HG03469 (cell line): ENCODE data around the gene HBS1L.

Experiments
- ATAC-seq: cut with Tn5 transposase; IDR thresholded peaks from one replicate; pipeline ENCODE4 v1.9.1; 2021; ENCODE audit warnings: mild to moderate bottlenecking, moderate library complexity, moderate number of reproducible peaks; ENCODE audit not compliant: unreplicated experiment

Gene HBS1L

GRCh38 chr6:134954272-134955000, 100.2 kb downstream of the HBS1L start:
- no peak for ATAC-seq

- ATAC-seq: no peak
Observed at GRCh38 chr6:134951494-134952263, 102.9 kb downstream of the HBS1L start.

GRCh38 chr6:134950482-134950881, 104.1 kb downstream of the HBS1L start:
- ATAC-seq: no peak

- no peak for ATAC-seq
Observed at GRCh38 chr6:134949927-134950326, 104.7 kb downstream of the HBS1L start, which contains the start of gene ALDH8A1. TSS of gene ALDH8A1 (minus strand) at chr6:134950101. CDS start at chr6:134950053, 48 bp downstream.

- no peak for ATAC-seq
Observed at GRCh38 chr6:134948691-134949090, 105.9 kb downstream of the HBS1L start.

GRCh38 chr6:134948142-134948541, 106.5 kb downstream of the HBS1L start:
- no peak for ATAC-seq

GRCh38 chr6:134945045-134945444, 109.6 kb downstream of the HBS1L start:
- ATAC-seq: no peak

GRCh38 chr6:134943522-134944111, 111.0 kb downstream of the HBS1L start:
- no peak for ATAC-seq

- no peak for ATAC-seq
Observed at GRCh38 chr6:134938896-134939295, 115.7 kb downstream of the HBS1L start.

- ATAC-seq: no peak
Observed at GRCh38 chr6:134937426-134937825, 117.2 kb downstream of the HBS1L start.

- ATAC-seq: no peak
Observed at GRCh38 chr6:134936931-134937330, 117.7 kb downstream of the HBS1L start.

GRCh38 chr6:134936476-134936875, 118.1 kb downstream of the HBS1L start:
- no peak for ATAC-seq

- no peak for ATAC-seq
Observed at GRCh38 chr6:134934793-134935485, 119.7 kb downstream of the HBS1L start.

GRCh38 chr6:134932535-134933470, 121.8 kb downstream of the HBS1L start:
- no peak for ATAC-seq

- no peak for ATAC-seq
Observed at GRCh38 chr6:134932098-134932497, 122.5 kb downstream of the HBS1L start.

GRCh38 chr6:134930463-134930862, 124.2 kb downstream of the HBS1L start:
- no peak for ATAC-seq

GRCh38 chr6:134928151-134928900, 126.3 kb downstream of the HBS1L start:
- no peak for ATAC-seq

GRCh38 chr6:134925800-134926199, 128.8 kb downstream of the HBS1L start:
- ATAC-seq: no peak

GRCh38 chr6:134921721-134922261, 132.8 kb downstream of the HBS1L start:
- no peak for ATAC-seq
